Fibroblast of lung (primary cell): ENCODE measurements around the gene LATS2.

Source experiments
- EZH2 ChIP-seq: IDR thresholded peaks from 2 replicates; pipeline ENCODE4 v1.5.1; 2012; ENCODE audit warnings: low read length, control low read depth, mild to moderate bottlenecking; ENCODE audit errors: missing control alignments
- TF ChIP-seq, protein P1 (sequence below), 2 donors: IDR thresholded peaks in 1 of 2; conservative IDR thresholded peaks in 1 of 2; 1 replicate in 1 of 2; 2 replicates in 1 of 2; pipeline ENCODE4 v1.5.1; 2011 to 2012; ENCODE audit warnings: low read length in 2 of 2, control low read depth in 1 of 2, inconsistent platforms in 1 of 2, low read depth in 1 of 2, mild to moderate bottlenecking in 1 of 2

DNA sequence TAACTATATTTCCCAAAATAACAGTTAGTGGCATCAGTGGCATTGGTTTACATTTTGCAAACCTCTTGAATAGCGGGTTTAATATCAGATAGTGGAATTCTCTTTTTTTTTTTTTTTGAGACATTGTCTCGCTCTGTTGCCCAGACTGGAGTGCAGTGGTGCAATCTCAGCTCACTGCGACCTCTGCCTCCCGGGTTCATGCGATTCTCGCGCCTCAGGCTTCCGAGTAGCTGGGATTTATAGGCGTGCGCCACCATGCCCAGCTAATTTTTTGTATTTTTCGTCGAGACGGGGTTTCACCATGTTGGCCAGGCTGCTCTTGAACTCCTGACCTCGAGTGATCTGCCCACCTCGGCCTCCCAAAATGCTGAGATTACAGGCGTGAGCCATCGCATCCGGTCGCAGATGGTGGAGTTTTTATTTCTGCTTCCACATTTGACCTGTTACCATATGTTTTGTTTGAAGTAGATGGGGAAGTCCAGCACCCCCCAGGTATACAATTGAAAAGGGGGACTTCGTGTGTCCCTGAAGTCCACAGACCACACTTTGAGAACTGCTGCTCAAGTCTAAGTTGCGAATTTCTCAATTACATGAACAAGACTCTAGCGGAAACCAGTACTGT is 118.3 kb downstream of the LATS2 start:
- TF ChIP-seq, protein P1, sequence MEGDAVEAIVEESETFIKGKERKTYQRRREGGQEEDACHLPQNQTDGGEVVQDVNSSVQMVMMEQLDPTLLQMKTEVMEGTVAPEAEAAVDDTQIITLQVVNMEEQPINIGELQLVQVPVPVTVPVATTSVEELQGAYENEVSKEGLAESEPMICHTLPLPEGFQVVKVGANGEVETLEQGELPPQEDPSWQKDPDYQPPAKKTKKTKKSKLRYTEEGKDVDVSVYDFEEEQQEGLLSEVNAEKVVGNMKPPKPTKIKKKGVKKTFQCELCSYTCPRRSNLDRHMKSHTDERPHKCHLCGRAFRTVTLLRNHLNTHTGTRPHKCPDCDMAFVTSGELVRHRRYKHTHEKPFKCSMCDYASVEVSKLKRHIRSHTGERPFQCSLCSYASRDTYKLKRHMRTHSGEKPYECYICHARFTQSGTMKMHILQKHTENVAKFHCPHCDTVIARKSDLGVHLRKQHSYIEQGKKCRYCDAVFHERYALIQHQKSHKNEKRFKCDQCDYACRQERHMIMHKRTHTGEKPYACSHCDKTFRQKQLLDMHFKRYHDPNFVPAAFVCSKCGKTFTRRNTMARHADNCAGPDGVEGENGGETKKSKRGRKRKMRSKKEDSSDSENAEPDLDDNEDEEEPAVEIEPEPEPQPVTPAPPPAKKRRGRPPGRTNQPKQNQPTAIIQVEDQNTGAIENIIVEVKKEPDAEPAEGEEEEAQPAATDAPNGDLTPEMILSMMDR (conservative IDR thresholded peaks at IDR 0.05 in 1 of 2, IDR thresholded peaks at IDR 0.05 in 1 of 2; ENCODE audit: low read depth in 1 of 2, low read length in 2 of 2) = no peak
- TF ChIP-seq EZH2 = no peak
